SK-N-SH treated with all-trans-retinoic acid at 6 μM for 48 hours (cell line): Measurements from ENCODE around the gene PROK2.

Experiments
- ATAC-seq: fragments of 200-7000 bp; cut with Tn5 transposase; 3 replicates; pipeline ENCODE4 v1.9.1; 2020; ENCODE audit warnings: mild to moderate bottlenecking, moderate library complexity
- ARNTL ChIP-seq: fragments of 450-650 bp; formaldehyde crosslinking; IDR thresholded peaks from 2 replicates; pipeline ENCODE4 v1.5.0; 2020; ENCODE audit warnings: low read depth, mild to moderate bottlenecking, moderate library complexity, borderline replicate concordance
- BACH2 ChIP-seq: fragments of 250-450 bp; sonication (Bioruptor Pico); IDR thresholded peaks from 2 replicates; pipeline ENCODE4 v1.9.0; 2021; ENCODE audit warnings: mild to moderate bottlenecking, borderline replicate concordance
- CREB5 ChIP-seq: fragments of 250-450 bp; sonication (Bioruptor Pico); IDR thresholded peaks from 2 replicates; pipeline ENCODE4 v1.5.1; 2020; ENCODE audit warnings: low read depth, mild to moderate bottlenecking, moderate library complexity
- CSDC2 ChIP-seq: fragments of 250-450 bp; sonication (Bioruptor Pico); IDR thresholded peaks from 2 replicates; pipeline ENCODE4 v1.5.0; 2020; ENCODE audit warnings: mild to moderate bottlenecking, moderate library complexity
- CSRNP3 ChIP-seq: fragments of 250-450 bp; sonication (Bioruptor Pico); IDR thresholded peaks from 2 replicates; pipeline ENCODE4 v1.5.1; 2021; ENCODE audit warnings: mild to moderate bottlenecking, moderate library complexity
- ESRRG ChIP-seq: fragments of 250-450 bp; sonication (Bioruptor Pico); IDR thresholded peaks from 2 replicates; pipeline ENCODE4 v1.6.1; 2021; ENCODE audit warnings: mild to moderate bottlenecking
- GLIS3 ChIP-seq: fragments of 250-450 bp; sonication (Bioruptor Pico); IDR thresholded peaks from 2 replicates; pipeline ENCODE4 v1.5.0; 2020; ENCODE audit warnings: mild to moderate bottlenecking, moderate library complexity
- ISL1 ChIP-seq: fragments of 250-450 bp; sonication (Bioruptor Pico); IDR thresholded peaks from 2 replicates; pipeline ENCODE4 v2.1.2; 2022; ENCODE audit warnings: mild to moderate bottlenecking, moderate library complexity
- OSR1 ChIP-seq: fragments of 250-450 bp; sonication (Bioruptor Pico); IDR thresholded peaks from 2 replicates; pipeline ENCODE4 v1.8.0; 2022; ENCODE audit warnings: moderate library complexity, mild to moderate bottlenecking, inconsistent platforms
- POU6F1 ChIP-seq: fragments of 250-450 bp; sonication (Bioruptor Pico); IDR thresholded peaks from 2 replicates; pipeline ENCODE4 v1.8.0; 2021; ENCODE audit warnings: low read depth, mild to moderate bottlenecking, moderate library complexity, borderline replicate concordance
- TCF4 ChIP-seq: fragments of 250-450 bp; sonication (Bioruptor Pico); IDR thresholded peaks from 2 replicates; pipeline ENCODE4 v1.8.0; 2021; ENCODE audit warnings: mild to moderate bottlenecking, moderate library complexity, borderline replicate concordance
- ZC3H10 ChIP-seq: fragments of 250-450 bp; sonication (Bioruptor Pico); IDR thresholded peaks from 2 replicates; pipeline ENCODE4 v1.5.1; 2021; ENCODE audit warnings: mild to moderate bottlenecking, moderate library complexity
- ZFP3 ChIP-seq: fragments of 250-450 bp; sonication (Bioruptor Pico); IDR thresholded peaks from 2 replicates; pipeline ENCODE4 v1.5.0; 2020; ENCODE audit warnings: mild to moderate bottlenecking, moderate library complexity
- ZNF565 ChIP-seq: fragments of 450-650 bp; formaldehyde crosslinking; conservative IDR thresholded peaks from 2 replicates; pipeline ENCODE4 v1.5.0; 2020; ENCODE audit warnings: low read depth, mild to moderate bottlenecking, moderate library complexity
- ZNF8 ChIP-seq: fragments of 450-650 bp; formaldehyde crosslinking; IDR thresholded peaks from 2 replicates; pipeline ENCODE4 v1.5.0; 2020; ENCODE audit warnings: mild to moderate bottlenecking, moderate library complexity
- TF ChIP-seq, protein P1 (sequence below): fragments of 250-450 bp; sonication (Bioruptor Pico); IDR thresholded peaks from 2 replicates; pipeline ENCODE4 v1.5.0; 2020; ENCODE audit warnings: mild to moderate bottlenecking, moderate library complexity
- TF ChIP-seq, protein P2 (sequence below): fragments of 250-450 bp; sonication (Bioruptor Pico); IDR thresholded peaks from 2 replicates; pipeline ENCODE4 v1.8.0; 2020; ENCODE audit warnings: mild to moderate bottlenecking, moderate library complexity, borderline replicate concordance

Gene PROK2

GRCh38 chr3:71786217-71786549 lies 1.2 kb upstream of the PROK2 start:
- ATAC-seq, result no peak
- TF ChIP-seq, protein P1, sequence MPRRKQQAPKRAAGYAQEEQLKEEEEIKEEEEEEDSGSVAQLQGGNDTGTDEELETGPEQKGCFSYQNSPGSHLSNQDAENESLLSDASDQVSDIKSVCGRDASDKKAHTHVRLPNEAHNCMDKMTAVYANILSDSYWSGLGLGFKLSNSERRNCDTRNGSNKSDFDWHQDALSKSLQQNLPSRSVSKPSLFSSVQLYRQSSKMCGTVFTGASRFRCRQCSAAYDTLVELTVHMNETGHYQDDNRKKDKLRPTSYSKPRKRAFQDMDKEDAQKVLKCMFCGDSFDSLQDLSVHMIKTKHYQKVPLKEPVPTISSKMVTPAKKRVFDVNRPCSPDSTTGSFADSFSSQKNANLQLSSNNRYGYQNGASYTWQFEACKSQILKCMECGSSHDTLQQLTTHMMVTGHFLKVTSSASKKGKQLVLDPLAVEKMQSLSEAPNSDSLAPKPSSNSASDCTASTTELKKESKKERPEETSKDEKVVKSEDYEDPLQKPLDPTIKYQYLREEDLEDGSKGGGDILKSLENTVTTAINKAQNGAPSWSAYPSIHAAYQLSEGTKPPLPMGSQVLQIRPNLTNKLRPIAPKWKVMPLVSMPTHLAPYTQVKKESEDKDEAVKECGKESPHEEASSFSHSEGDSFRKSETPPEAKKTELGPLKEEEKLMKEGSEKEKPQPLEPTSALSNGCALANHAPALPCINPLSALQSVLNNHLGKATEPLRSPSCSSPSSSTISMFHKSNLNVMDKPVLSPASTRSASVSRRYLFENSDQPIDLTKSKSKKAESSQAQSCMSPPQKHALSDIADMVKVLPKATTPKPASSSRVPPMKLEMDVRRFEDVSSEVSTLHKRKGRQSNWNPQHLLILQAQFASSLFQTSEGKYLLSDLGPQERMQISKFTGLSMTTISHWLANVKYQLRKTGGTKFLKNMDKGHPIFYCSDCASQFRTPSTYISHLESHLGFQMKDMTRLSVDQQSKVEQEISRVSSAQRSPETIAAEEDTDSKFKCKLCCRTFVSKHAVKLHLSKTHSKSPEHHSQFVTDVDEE (CRISPR knock-in tag), result no peak
- TF ChIP-seq ZNF8 (CRISPR knock-in tag) (no peak), ISL1 (no peak), OSR1 (CRISPR knock-in tag) (no peak)
- TF ChIP-seq, all 23 proteins: peak for 0

- TF ChIP-seq ARNTL (CRISPR knock-in tag) (no peak), CSDC2 (CRISPR knock-in tag) (no peak), CREB5 (CRISPR knock-in tag) (no peak), POU6F1 (CRISPR knock-in tag) (no peak), ZNF8 (CRISPR knock-in tag) (no peak), OSR1 (CRISPR knock-in tag) (no peak), GLIS3 (CRISPR knock-in tag) (no peak)
- TF ChIP-seq, protein P1 (CRISPR knock-in tag), result no peak
Observed at GRCh38 chr3:71785532-71786216, 726 bp upstream of the PROK2 start.

GRCh38 chr3:71784201-71784913 lies 591 bp downstream of the PROK2 start:
- ATAC-seq, result no peak
- TF ChIP-seq CSRNP3 (CRISPR knock-in tag), result no peak
- TF ChIP-seq, all 23 proteins: peak for 0

More at GRCh38 chr3:71785532-71786216, 726 bp upstream of the PROK2 start:
- no peak for ATAC-seq

GRCh38 chr3:71783152-71783551 lies 1.8 kb downstream of the PROK2 start:
- no peak for ATAC-seq
- TF ChIP-seq ZNF8 (CRISPR knock-in tag), result no peak
- TF ChIP-seq ZFP3 (CRISPR knock-in tag), result no peak
- no peak for TF ChIP-seq ESRRG
- no peak for TF ChIP-seq TCF4
- TF ChIP-seq BACH2 (CRISPR knock-in tag), result no peak
- TF ChIP-seq ISL1, result no peak
- no peak for TF ChIP-seq CREB5 (CRISPR knock-in tag)
- no peak for TF ChIP-seq ZNF565 (CRISPR knock-in tag)
- no peak for TF ChIP-seq ZC3H10 (CRISPR knock-in tag)
- TF ChIP-seq POU6F1 (CRISPR knock-in tag), result no peak
- TF ChIP-seq, protein P2, sequence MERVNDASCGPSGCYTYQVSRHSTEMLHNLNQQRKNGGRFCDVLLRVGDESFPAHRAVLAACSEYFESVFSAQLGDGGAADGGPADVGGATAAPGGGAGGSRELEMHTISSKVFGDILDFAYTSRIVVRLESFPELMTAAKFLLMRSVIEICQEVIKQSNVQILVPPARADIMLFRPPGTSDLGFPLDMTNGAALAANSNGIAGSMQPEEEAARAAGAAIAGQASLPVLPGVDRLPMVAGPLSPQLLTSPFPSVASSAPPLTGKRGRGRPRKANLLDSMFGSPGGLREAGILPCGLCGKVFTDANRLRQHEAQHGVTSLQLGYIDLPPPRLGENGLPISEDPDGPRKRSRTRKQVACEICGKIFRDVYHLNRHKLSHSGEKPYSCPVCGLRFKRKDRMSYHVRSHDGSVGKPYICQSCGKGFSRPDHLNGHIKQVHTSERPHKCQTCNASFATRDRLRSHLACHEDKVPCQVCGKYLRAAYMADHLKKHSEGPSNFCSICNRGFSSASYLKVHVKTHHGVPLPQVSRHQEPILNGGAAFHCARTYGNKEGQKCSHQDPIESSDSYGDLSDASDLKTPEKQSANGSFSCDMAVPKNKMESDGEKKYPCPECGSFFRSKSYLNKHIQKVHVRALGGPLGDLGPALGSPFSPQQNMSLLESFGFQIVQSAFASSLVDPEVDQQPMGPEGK (CRISPR knock-in tag), result no peak
